Testis (tissue), 3 donors: ENCODE measurements around the gene SYNGR3. TPM values are rescaled to one million over a fixed set of nuclear protein-coding genes. Genes with fewer than 3 reads are reported as not detected.

Experiments
- DNase-seq: peaks from one replicate; pipeline ENCODE4 v3.0.0-alpha.2; 2019
- H3K27ac ChIP-seq, 2 donors: fragments of 200-600 bp; sonication (generic); one replicate each; pipeline ENCODE4 v1.5.1; 2019
- H3K27me3 ChIP-seq: fragments of 200-600 bp; sonication (generic); one replicate; pipeline ENCODE4 v1.5.1; 2019
- H3K36me3 ChIP-seq: fragments of 200-600 bp; sonication (generic); one replicate; pipeline ENCODE4 v1.5.1; 2017; ENCODE audit warnings: low read depth; ENCODE audit errors: missing control alignments
- H3K4me1 ChIP-seq: fragments of 200-600 bp; sonication (generic); one replicate; pipeline ENCODE4 v1.5.1; 2019
- H3K4me3 ChIP-seq, 2 donors: fragments of 200-600 bp; sonication (generic); one replicate each; pipeline ENCODE4 v1.5.1; 2017 to 2019
- H3K9me3 ChIP-seq: fragments of 200-600 bp; sonication (generic); one replicate; pipeline ENCODE4 v1.5.1; 2017
- POLR2A ChIP-seq: fragments of 450-650 bp; IDR thresholded peaks from one replicate; pipeline ENCODE4 v1.6.1; 2017; ENCODE audit warnings: antibody characterized with exemption, mild to moderate bottlenecking, moderate library complexity
- WGBS, 2 donors: methylation state at CpG; one replicate each; pipeline ENCODE4 v1.1.5; 2018; 5-methylcytosine and 5-hydroxymethylcytosine counted together
- intact Hi-C: fragments of 100-400 bp; cut with DNase I; formaldehyde crosslinking; loops from one replicate; pipeline ENCODE4 v1.15.1; 2023; ENCODE audit warnings: low total_unique reads
- polyA plus RNA-seq: library from polyadenylated mRNA; stranded (reverse); fragments of 350-450 nt; fragmentation: Illumina TruSeq; extraction: RNeasy Lipid Tissue Mini Kit (QIAGEN cat#74804); gene quantifications from one replicate; pipeline ENCODE4 v1.2.3, GENCODE V29; 2014; ENCODE audit warnings: low read depth, low replicate concordance; ENCODE audit not compliant: insufficient read depth
- total RNA-seq, 2 donors: library from RNA; depleted of rRNA; stranded (reverse); fragments of >200 nt; gene quantifications; one replicate each; pipeline ENCODE4 v1.2.3, GENCODE V29; 2016
- TF ChIP-seq, protein P1 (sequence below), 3 experiments: fragments of 450-650 bp in 2 of 3; fragments of 200-600 bp in 1 of 3; sonication (generic) in 1 of 3; IDR thresholded peaks; one replicate each; pipeline ENCODE4 v1.5.1; 2016 to 2019; ENCODE audit warnings: antibody characterized with exemption in 3 of 3, mild to moderate bottlenecking in 2 of 3, moderate library complexity in 1 of 3

Gene SYNGR3
- total and polyA plus RNA-seq, 3 donors from 2014 or later, result 10.0 to 33.5 (median 20.9) TPM

DNA sequence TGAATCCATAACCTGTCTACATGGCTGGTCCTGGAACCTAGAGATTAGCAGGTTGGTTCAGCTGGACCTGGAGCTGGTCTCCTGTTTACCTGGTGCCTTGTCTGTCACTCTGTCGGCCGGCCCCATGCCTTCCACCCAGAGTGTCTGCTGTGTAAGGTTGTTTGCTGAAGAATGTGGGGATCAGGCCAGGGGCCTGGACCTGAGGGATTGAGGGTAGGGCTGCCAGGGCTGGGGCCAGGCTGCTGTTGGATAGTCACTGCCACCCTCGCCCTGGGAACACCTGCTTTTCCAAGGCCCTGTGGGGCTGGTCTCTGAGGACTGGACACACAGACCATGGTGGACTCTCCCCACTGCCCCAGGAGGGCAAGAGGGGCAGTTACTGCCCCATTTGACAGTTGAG lies 38.4 kb downstream of the SYNGR3 start:
- no peak for DNase-seq
- Histone ChIP-seq H3K27ac (peak overlapping the region in 1 of 2 donors; percentile 64), H3K9me3 (no peaks in the 10 kb centered on the region), H3K36me3 (no peaks in the 10 kb centered on the region), H3K4me1 (peaks cover 25% of the 10 kb centered on the region), H3K27me3 (no peaks in the 10 kb centered on the region), H3K4me3 (no peak overlapping the region)
- TF ChIP-seq POLR2A, result no peak
- TF ChIP-seq, protein P1, sequence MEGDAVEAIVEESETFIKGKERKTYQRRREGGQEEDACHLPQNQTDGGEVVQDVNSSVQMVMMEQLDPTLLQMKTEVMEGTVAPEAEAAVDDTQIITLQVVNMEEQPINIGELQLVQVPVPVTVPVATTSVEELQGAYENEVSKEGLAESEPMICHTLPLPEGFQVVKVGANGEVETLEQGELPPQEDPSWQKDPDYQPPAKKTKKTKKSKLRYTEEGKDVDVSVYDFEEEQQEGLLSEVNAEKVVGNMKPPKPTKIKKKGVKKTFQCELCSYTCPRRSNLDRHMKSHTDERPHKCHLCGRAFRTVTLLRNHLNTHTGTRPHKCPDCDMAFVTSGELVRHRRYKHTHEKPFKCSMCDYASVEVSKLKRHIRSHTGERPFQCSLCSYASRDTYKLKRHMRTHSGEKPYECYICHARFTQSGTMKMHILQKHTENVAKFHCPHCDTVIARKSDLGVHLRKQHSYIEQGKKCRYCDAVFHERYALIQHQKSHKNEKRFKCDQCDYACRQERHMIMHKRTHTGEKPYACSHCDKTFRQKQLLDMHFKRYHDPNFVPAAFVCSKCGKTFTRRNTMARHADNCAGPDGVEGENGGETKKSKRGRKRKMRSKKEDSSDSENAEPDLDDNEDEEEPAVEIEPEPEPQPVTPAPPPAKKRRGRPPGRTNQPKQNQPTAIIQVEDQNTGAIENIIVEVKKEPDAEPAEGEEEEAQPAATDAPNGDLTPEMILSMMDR (IDR thresholded peaks at IDR 0.05), result no peak
- 73 to 92% methylated on average over 2 to 3 of the region's 3 CpGs for WGBS, 2 donors
- intact Hi-C loops, result loop anchor here (5.0 to 10.0 kb wide), 2 partner anchors 57 to 114 kb away; no protein-coding TSS in a partner anchor

DNA sequence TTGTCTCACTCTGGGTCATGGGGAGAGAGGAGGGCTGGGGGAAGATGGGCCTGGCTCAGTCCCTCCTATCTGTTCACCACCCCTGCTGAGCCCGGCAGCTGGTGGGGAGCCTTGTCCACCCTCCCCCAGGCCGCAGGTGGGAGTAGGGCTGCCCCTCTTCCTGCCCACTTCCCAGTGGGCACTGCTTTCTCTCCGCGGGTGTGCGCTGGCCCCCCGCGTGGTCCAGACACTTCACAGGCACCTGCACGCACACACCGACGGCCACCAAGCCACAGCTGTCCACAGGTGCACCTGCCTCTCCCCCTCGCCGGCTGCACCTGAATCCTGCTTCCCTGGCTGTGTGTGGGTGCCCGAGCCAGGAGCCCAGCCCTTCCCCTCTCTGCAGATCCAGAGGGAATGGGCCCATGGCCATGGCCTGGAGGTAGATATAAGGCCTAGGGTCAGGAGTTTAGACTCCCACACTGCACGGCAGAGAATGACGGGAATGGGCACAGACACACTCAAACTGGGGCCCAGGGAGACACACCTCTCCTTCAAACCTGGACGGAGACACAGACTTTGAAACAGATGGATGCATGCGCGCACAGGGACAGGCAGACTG lies 39.0 kb downstream of the SYNGR3 start:
- intact Hi-C loops, result loop anchor here (5.0 to 10.0 kb wide), 2 partner anchors 56 to 114 kb away; no protein-coding TSS in a partner anchor
- Histone ChIP-seq H3K36me3 (no peaks in the 10 kb centered on the region), H3K27me3 (no peaks in the 10 kb centered on the region), H3K9me3 (no peaks in the 10 kb centered on the region), H3K27ac (peak overlapping the region in 1 of 2 donors; percentile 64), H3K4me1 (peaks cover 27% of the 10 kb centered on the region), H3K4me3 (no peak overlapping the region)
- 77 to 89% methylated on average over 18 of the region's 18 CpGs for WGBS, 2 donors
- DNase-seq, result no peak
- TF ChIP-seq, protein P1 (IDR thresholded peaks at IDR 0.05), result no peak
- no peak for TF ChIP-seq POLR2A

DNA sequence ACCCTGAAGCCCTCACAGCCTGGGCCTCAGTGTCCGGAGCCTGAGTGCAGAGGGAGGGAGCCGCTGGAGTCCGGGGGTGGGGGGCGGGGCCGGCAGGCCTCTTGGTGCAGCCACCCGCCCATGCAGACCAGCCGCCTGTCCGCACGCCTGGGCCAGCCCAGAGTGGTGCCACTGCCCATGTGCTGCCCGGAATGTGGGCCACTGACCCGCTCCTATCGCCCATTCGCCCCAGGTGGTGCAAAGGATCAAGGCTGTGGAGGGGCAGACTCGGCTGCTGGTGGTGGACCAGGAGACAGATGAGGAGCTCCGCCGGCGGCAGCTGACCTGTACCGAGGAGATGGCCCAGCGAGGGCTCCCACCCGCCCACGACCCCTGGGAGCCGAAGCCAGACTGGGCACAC lies 39.6 kb downstream of the SYNGR3 start:
- no peak overlapping the region for H3K4me3 ChIP-seq
- DNase-seq, result no peak
- intact Hi-C loops, result loop anchor here (5.0 to 10.0 kb wide), 2 partner anchors 55 to 113 kb away; no protein-coding TSS in a partner anchor
- 70 to 80% methylated on average over 1 to 22 of the region's 22 CpGs for WGBS, 2 donors
- H3K27me3 ChIP-seq, result no peaks in the 10 kb centered on the region
- peaks cover 25% of the 10 kb centered on the region for H3K4me1 ChIP-seq
- no peaks in the 10 kb centered on the region for H3K9me3 ChIP-seq
- TF ChIP-seq POLR2A, result no peak
- TF ChIP-seq, protein P1 (IDR thresholded peaks at IDR 0.05), result no peak
- H3K27ac ChIP-seq, result peak overlapping the region in 1 of 2 donors; percentile 36
- no peaks in the 10 kb centered on the region for H3K36me3 ChIP-seq

DNA sequence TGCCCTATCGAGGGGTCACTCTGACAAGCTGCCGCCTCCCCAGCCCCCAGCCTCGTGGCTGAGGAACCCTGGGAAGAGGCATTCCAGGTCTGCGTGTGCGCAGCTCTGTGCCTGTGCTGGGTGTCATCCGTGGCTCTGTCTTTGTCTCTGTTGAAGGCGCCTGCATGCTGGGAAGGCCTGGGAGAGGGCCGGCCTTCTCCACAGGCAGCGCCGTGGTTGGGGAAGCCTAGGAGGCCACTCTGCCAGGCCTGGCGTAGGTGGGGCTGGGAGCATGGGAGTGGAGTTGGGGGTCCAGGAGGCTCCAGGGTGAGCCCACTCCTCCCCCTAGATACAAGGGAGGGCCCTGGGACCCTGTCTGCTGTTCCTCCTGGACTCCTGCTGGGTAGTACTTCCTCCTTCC lies 40.3 kb downstream of the SYNGR3 start:
- Histone ChIP-seq H3K27me3 (no peaks in the 10 kb centered on the region), H3K27ac (peak overlapping the region in 1 of 2 donors; percentile 36), H3K4me1 (peaks cover 30% of the 10 kb centered on the region), H3K4me3 (no peak overlapping the region), H3K9me3 (no peaks in the 10 kb centered on the region), H3K36me3 (no peaks in the 10 kb centered on the region)
- 92 to 100% methylated on average over 1 to 11 of the region's 11 CpGs for WGBS, 2 donors
- no peak for TF ChIP-seq POLR2A
- TF ChIP-seq, protein P1 (IDR thresholded peaks at IDR 0.05), result no peak
- intact Hi-C loops, result no loop called here
- DNase-seq, result no peak

DNA sequence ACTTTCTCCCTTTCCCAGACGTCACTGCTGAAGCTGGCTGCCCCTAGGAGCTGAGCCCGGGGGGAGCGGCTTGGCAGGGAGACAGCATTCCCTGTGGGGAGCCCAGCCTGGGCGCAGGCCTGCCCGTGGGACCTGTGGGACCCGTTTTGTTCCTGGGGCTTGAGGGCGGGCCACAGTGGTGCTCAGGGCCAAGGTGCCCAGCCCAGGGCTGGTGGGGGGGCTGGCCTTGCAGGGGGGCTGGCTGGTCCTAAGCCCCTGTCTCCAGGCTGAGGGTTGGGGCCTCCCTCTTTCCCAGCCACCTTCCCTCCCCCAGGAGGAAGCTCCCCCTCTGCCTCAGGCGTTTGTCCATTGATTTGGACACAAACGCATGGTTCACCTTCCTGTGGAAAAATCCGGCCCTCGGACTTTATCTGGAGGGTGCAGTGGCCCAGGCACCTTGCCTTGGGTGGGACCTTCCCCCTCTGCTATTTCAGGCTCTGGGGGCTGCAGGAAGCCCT lies 41.4 kb downstream of the SYNGR3 start:
- no peaks in the 10 kb centered on the region for H3K9me3 ChIP-seq
- intact Hi-C loops, result no loop called here
- no peak overlapping the region for H3K4me3 ChIP-seq
- no peak for DNase-seq
- H3K27me3 ChIP-seq, result no peaks in the 10 kb centered on the region
- peaks cover 39% of the 10 kb centered on the region for H3K4me1 ChIP-seq
- peak overlapping the region in 1 of 2 donors; percentile 36 for H3K27ac ChIP-seq
- TF ChIP-seq, protein P1 (IDR thresholded peaks at IDR 0.05), result no peak
- no peak for TF ChIP-seq POLR2A
- H3K36me3 ChIP-seq, result no peaks in the 10 kb centered on the region
- 84% methylated on average over 10 to 11 of the region's 11 CpGs for WGBS, 2 donors
